AG04449 (cell line): ENCODE data around the gene CEP295NL.
"Not testable (repeated sequence)": the region's sequence is repeated elsewhere in the genome, so short reads cannot be mapped to it uniquely, and the experiment has no call there.

Source experiments
- CTCF ChIA-PET: fragments of 350-600 bp; formaldehyde crosslinking; extraction: SDS; loops from one replicate; lab custom pipeline; 2021; ENCODE audit warnings: antibody characterized with exemption; lab: Yijun Ruan, JAX
- POLR2A ChIA-PET: fragments of 400-600, 350-600 bp; formaldehyde crosslinking; extraction: SDS; loops from one replicate; lab custom pipeline; 2020; ENCODE audit warnings: antibody characterized with exemption, inconsistent platforms; lab: Yijun Ruan, JAX
- DNase-seq: peaks from one replicate; pipeline ENCODE4 v3.0.0-alpha.2; 2010; ENCODE audit warnings: low read depth, low spot score
- H3K4me3 ChIP-seq: 2 replicates; pipeline ENCODE4 v1.5.1; 2011; ENCODE audit warnings: low read depth, mild to moderate bottlenecking, control low read depth, low read length
- CTCF ChIP-seq: IDR thresholded peaks from one replicate; pipeline ENCODE4 v1.5.1; 2011; ENCODE audit warnings: mild to moderate bottlenecking, moderate library complexity, low read length, control low read depth, inconsistent platforms; ENCODE audit not compliant: insufficient read depth; ENCODE audit errors: missing control alignments

The CEP295NL gene

GRCh38 chr17:78946631-78947030, 43.6 kb upstream of the CEP295NL start:
- POLR2A ChIA-PET, result no interaction called here
- H3K4me3 ChIP-seq, result no peak overlapping the region
- CTCF ChIA-PET, result interaction anchor here (0.7 to 5.0 kb wide), 2 partner anchors 20 to 25 kb away, joined by 3 to 25 read pairs; no protein-coding TSS in a partner anchor
- no peak for DNase-seq
- TF ChIP-seq CTCF, result no peak

GRCh38 chr17:78946131-78946530, 43.1 kb upstream of the CEP295NL start:
- ChIA-PET CTCF (interaction anchor here (5.0 kb wide), 1 partner anchor 25 kb away, joined by 25 read pairs; no protein-coding TSS in a partner anchor), POLR2A (no interaction called here)
- no peak overlapping the region for H3K4me3 ChIP-seq
- TF ChIP-seq CTCF, result no peak
- no peak for DNase-seq

- H3K4me3 ChIP-seq, POLR2A ChIA-PET, DNase-seq: not testable (repeated sequence)
- CTCF ChIA-PET, result interaction anchor here (1.1 to 5.0 kb wide), 2 partner anchors 26 to 80 kb away, joined by 3 to 25 read pairs; no protein-coding TSS in a partner anchor
These were observed 42.5 kb upstream of the CEP295NL start for GRCh38 chr17:78945455-78945854.

GRCh38 chr17:78944956-78945355, 42.0 kb upstream of the CEP295NL start:
- TF ChIP-seq CTCF, result no peak
- no peak for DNase-seq
- POLR2A ChIA-PET, result no interaction called here
- CTCF ChIA-PET, result interaction anchor here (1.1 to 5.0 kb wide), 2 partner anchors 26 to 79 kb away, joined by 3 to 25 read pairs; no protein-coding TSS in a partner anchor
- H3K4me3 ChIP-seq, result no peak overlapping the region

- TF ChIP-seq CTCF, result no peak
- CTCF ChIA-PET, result interaction anchor here (5.0 kb wide), 1 partner anchor 27 kb away, joined by 25 read pairs; no protein-coding TSS in a partner anchor
- POLR2A ChIA-PET, result no interaction called here
- DNase-seq, result no peak
- no peak overlapping the region for H3K4me3 ChIP-seq
These were observed 41.0 kb upstream of the CEP295NL start for GRCh38 chr17:78944026-78944425.

GRCh38 chr17:78940708-78941107, 37.7 kb upstream of the CEP295NL start:
- ChIA-PET POLR2A (no interaction called here), CTCF (interaction anchor here (0.9 to 2.8 kb wide), 2 partner anchors 20 to 31 kb away, joined by 3 to 17 read pairs; no protein-coding TSS in a partner anchor)
- no peak for DNase-seq
- no peak overlapping the region for H3K4me3 ChIP-seq
- TF ChIP-seq CTCF, result peak; percentile 18

- no peak overlapping the region for H3K4me3 ChIP-seq
- POLR2A ChIA-PET, result no interaction called here
- no peak for TF ChIP-seq CTCF
- no peak for DNase-seq
- CTCF ChIA-PET, result interaction anchor here (0.9 to 2.8 kb wide), 2 partner anchors 19 to 31 kb away, joined by 3 to 17 read pairs; no protein-coding TSS in a partner anchor
These were observed 37.3 kb upstream of the CEP295NL start for GRCh38 chr17:78940258-78940657.
